K562 (cell line): ENCODE measurements around the gene FOSL1. TPM values are rescaled to one million over a fixed set of nuclear protein-coding genes. Genes with fewer than 3 reads are reported as not detected.

Experiments
- COPS2 ChIP-seq: fragments of 450-650 bp; conservative IDR thresholded peaks from 2 replicates; pipeline ENCODE4 v1.6.1; 2016; ENCODE audit warnings: mild to moderate bottlenecking, moderate library complexity
- FOXP1 ChIP-seq: sonication (generic); formaldehyde crosslinking; IDR thresholded peaks from 2 replicates; pipeline ENCODE4 v1.8.0; 2022; ENCODE audit warnings: mild to moderate bottlenecking, missing genetic modification reagents
- KAT7 ChIP-seq: sonication (generic); formaldehyde crosslinking; IDR thresholded peaks from 2 replicates; pipeline ENCODE4 v1.8.0; 2022; ENCODE audit warnings: missing genetic modification reagents, mild to moderate bottlenecking, borderline replicate concordance
- PHTF2 ChIP-seq: fragments of 250-450 bp; sonication (Bioruptor Pico); IDR thresholded peaks from 2 replicates; pipeline ENCODE4 v1.5.0; 2021; ENCODE audit warnings: mild to moderate bottlenecking
- PML ChIP-seq: IDR thresholded peaks from 2 replicates; pipeline ENCODE4 v1.6.1; 2012; ENCODE audit warnings: low read length, inconsistent platforms
- POLR2A ChIP-seq: fragments of 450-650 bp; conservative IDR thresholded peaks from 2 replicates; pipeline ENCODE4 v1.6.1; 2016
- POLR2AphosphoS2 ChIP-seq: IDR thresholded peaks from 2 replicates; pipeline ENCODE4 v1.6.1; 2012; ENCODE audit warnings: low read length, improper control_type of control experiment
- RBBP5 ChIP-seq: fragments of 200-600 bp; sonication (generic); IDR thresholded peaks from 2 replicates; pipeline ENCODE4 v1.6.1; 2012; ENCODE audit warnings: borderline replicate concordance, mild to moderate bottlenecking, low read length, control low read depth, inconsistent platforms; ENCODE audit not compliant: insufficient read depth, poor library complexity, severe bottlenecking
- SMAD2 ChIP-seq: fragments of 150-350 bp; IDR thresholded peaks from 2 replicates; pipeline ENCODE4 v1.6.1; 2014; ENCODE audit warnings: low read depth, mild to moderate bottlenecking, low read length
- TCF15 ChIP-seq: fragments of 250-450 bp; sonication (Bioruptor Pico); IDR thresholded peaks from 2 replicates; pipeline ENCODE4 v1.8.0; 2022; ENCODE audit warnings: moderate library complexity, mild to moderate bottlenecking, inconsistent platforms
- TEAD1 ChIP-seq, 2 experiments: fragments of 450-650 bp in 1 of 2; sonication (generic) in 1 of 2; formaldehyde crosslinking; IDR thresholded peaks; 2 replicates each; pipeline versions ENCODE4 v1.4.0 to v1.8.0; 2020 to 2022; ENCODE audit warnings: mild to moderate bottlenecking in 2 of 2, missing genetic modification reagents in 1 of 2
- TSC22D4 ChIP-seq: fragments of 450-650 bp; IDR thresholded peaks from 2 replicates; pipeline ENCODE4 v1.6.1; 2016; ENCODE audit warnings: missing genetic modification characterization, missing biosample characterization, control low read depth
- U2AF1 ChIP-seq: fragments of 200-400 bp; formaldehyde crosslinking; optimal IDR thresholded peaks from 2 replicates; pipeline ENCODE3; 2017; ENCODE audit warnings: mild to moderate bottlenecking, low read depth, low read length, moderate library complexity
- ZBTB17 ChIP-seq: fragments of 450-650 bp; formaldehyde crosslinking; IDR thresholded peaks from 2 replicates; pipeline ENCODE4 v1.4.0; 2020; ENCODE audit warnings: mild to moderate bottlenecking
- ZKSCAN8 ChIP-seq: fragments of 200-800 bp; sonication (Bioruptor generic); IDR thresholded peaks from 2 replicates; pipeline ENCODE4 v1.6.1; 2016; ENCODE audit warnings: missing genetic modification characterization, missing compliant biosample characterization
- ZNF263 ChIP-seq: sonication (generic); formaldehyde crosslinking; IDR thresholded peaks from 2 replicates; pipeline ENCODE4 v1.8.0; 2022; ENCODE audit warnings: mild to moderate bottlenecking, missing genetic modification reagents, borderline replicate concordance
- ZNF324 ChIP-seq: fragments of 250-450 bp; sonication (Bioruptor Pico); IDR thresholded peaks from 2 replicates; pipeline ENCODE4 v1.4.0; 2020; ENCODE audit warnings: mild to moderate bottlenecking
- polyA plus RNA-seq, 8 experiments: library from polyadenylated mRNA; depleted of rRNA in 4 of 8; stranded (reverse) in 5 of 8; unstranded in 3 of 8; fragments of >200 nt; fragmentation: Nextera tagmentation in 2 of 8; fragmentation: Illumina TruSeq in 1 of 8; extraction: Ambion mirVana in 2 of 8; extraction: Trizol in 1 of 8; gene quantifications; 2 replicates each; pipeline versions ENCODE4 v1.2.1 to v1.2.3, GENCODE V29; 2011 to 2014; ENCODE audit warnings: inconsistent platforms in 1 of 8, missing spikeins in 1 of 8
- total RNA-seq, 7 experiments: library from RNA; depleted of rRNA in 6 of 7; stranded (reverse); fragments of >200 nt in 6 of 7; fragmentation: Illumina TruSeq in 2 of 7; extraction: Trizol in 2 of 7; gene quantifications; 2 replicates each; pipeline versions ENCODE4 v1.2.1 to v1.2.3, GENCODE V29; 2011 to 2021; ENCODE audit warnings: low replicate concordance in 1 of 7
- TF ChIP-seq, protein P1 (sequence below): fragments of 250-450 bp; sonication (Bioruptor Pico); IDR thresholded peaks from 2 replicates; pipeline ENCODE4 v1.8.0; 2022; ENCODE audit warnings: moderate library complexity, mild to moderate bottlenecking, inconsistent platforms
- TF ChIP-seq, protein P2 (sequence below): fragments of 450-650 bp; formaldehyde crosslinking; IDR thresholded peaks from 2 replicates; pipeline ENCODE4 v1.4.0; 2020; ENCODE audit warnings: mild to moderate bottlenecking, moderate library complexity
- TF ChIP-seq, protein P3 (sequence below): fragments of 450-650 bp; IDR thresholded peaks from one replicate; pipeline ENCODE4 v1.6.1; 2018; ENCODE audit warnings: mild to moderate bottlenecking, moderate library complexity; ENCODE audit not compliant: partially characterized antibody
- TF ChIP-seq, protein P4 (sequence below): fragments of 250-450 bp; sonication (Bioruptor Pico); IDR thresholded peaks from 2 replicates; pipeline ENCODE4 v1.8.0; 2021; ENCODE audit warnings: moderate library complexity, mild to moderate bottlenecking, inconsistent platforms
- TF ChIP-seq, protein P5 (sequence below), 2 experiments: fragments of 250-450 bp in 1 of 2; fragments of 450-650 bp in 1 of 2; sonication (Bioruptor Pico) in 1 of 2; IDR thresholded peaks; 2 replicates each; pipeline versions ENCODE4 v1.6.1 to v1.8.0; 2016 to 2021; ENCODE audit warnings: mild to moderate bottlenecking in 2 of 2, moderate library complexity in 2 of 2, missing compliant biosample characterization in 1 of 2, missing genetic modification characterization in 1 of 2

The FOSL1 gene
- total and polyA plus RNA-seq, 9 of the 15 experiments (the other 6 are each of a cell fraction or from before 2014, with no cell fraction given) = 3.5 to 39.6 (median 10.0) TPM

DNA sequence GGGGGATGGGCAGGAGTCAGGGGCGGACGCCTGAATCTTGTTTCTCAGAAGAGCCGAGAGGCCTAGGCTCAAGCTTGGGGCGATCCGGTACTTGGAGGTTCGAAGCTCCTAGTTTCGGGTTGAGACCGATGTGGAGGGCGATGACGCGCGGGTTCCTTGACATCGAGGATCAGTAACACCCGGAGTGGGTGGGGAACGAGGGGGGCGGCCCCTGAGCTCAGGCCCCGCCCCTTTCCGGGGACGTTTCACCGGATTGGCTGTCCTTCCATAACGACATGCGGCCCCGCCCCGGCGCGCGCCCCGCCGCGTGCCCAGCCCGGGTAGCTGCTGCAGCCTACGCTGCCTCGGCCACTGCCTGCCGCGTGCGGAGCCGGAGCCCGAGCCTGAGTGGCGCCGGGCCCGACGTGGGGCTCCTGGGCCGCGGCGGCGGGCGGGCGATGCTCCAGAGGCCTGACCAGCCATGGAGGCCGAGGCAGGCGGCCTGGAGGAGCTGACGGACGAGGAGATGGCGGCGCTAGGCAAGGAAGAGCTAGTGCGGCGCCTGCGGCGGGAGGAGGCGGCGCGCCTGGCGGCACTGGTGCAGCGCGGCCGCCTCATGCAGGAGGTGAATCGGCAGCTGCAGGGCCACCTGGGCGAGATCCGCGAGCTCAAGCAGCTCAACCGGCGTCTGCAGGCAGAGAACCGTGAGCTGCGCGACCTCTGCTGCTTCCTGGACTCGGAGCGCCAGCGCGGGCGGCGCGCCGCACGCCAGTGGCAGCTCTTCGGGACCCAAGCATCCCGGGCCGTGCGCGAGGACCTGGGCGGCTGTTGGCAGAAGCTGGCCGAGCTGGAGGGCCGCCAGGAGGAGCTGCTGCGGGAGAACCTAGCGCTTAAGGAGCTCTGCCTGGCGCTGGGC, 9.6 kb downstream of the FOSL1 start, which contains the start of gene CCDC85B (continued):
- TF ChIP-seq RBBP5 (peak; percentile 39), COPS2 (no peak), PML (peak; percentile 61), TCF15 (CRISPR knock-in tag) (no peak), SMAD2 (no peak), ZKSCAN8 (CRISPR knock-in tag) (no peak), POLR2A (peak; percentile 71), KAT7 (CRISPR knock-in tag) (no peak), ZNF324 (CRISPR knock-in tag) (no peak), ZBTB17 (peak; percentile 86), ZNF263 (CRISPR knock-in tag) (peak; percentile 28; the same call in 1 of the 2 replicates), TEAD1 (CRISPR knock-in tag; IDR thresholded peaks at IDR 0.05) (peak; percentile 35 to 61; a peak in 1 of 4 replicates), U2AF1 (peak; percentile 84), FOXP1 (CRISPR knock-in tag) (no peak; the same call in 1 of the 2 replicates), PHTF2 (CRISPR knock-in tag) (no peak), TSC22D4 (tag) (no peak), POLR2AphosphoS2 (no peak)
- TF ChIP-seq, protein P1, sequence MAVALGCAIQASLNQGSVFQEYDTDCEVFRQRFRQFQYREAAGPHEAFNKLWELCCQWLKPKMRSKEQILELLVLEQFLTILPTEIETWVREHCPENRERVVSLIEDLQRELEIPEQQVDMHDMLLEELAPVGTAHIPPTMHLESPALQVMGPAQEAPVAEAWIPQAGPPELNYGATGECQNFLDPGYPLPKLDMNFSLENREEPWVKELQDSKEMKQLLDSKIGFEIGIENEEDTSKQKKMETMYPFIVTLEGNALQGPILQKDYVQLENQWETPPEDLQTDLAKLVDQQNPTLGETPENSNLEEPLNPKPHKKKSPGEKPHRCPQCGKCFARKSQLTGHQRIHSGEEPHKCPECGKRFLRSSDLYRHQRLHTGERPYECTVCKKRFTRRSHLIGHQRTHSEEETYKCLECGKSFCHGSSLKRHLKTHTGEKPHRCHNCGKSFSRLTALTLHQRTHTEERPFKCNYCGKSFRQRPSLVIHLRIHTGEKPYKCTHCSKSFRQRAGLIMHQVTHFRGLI = 0 out of 2 replicates have a peak, but pooled peaks have one; percentile 19
- TF ChIP-seq, protein P2, sequence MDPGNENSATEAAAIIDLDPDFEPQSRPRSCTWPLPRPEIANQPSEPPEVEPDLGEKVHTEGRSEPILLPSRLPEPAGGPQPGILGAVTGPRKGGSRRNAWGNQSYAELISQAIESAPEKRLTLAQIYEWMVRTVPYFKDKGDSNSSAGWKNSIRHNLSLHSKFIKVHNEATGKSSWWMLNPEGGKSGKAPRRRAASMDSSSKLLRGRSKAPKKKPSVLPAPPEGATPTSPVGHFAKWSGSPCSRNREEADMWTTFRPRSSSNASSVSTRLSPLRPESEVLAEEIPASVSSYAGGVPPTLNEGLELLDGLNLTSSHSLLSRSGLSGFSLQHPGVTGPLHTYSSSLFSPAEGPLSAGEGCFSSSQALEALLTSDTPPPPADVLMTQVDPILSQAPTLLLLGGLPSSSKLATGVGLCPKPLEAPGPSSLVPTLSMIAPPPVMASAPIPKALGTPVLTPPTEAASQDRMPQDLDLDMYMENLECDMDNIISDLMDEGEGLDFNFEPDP (CRISPR knock-in tag) = 0 out of 2 replicates have a peak, but pooled peaks have one; percentile 36
- TF ChIP-seq, protein P3, sequence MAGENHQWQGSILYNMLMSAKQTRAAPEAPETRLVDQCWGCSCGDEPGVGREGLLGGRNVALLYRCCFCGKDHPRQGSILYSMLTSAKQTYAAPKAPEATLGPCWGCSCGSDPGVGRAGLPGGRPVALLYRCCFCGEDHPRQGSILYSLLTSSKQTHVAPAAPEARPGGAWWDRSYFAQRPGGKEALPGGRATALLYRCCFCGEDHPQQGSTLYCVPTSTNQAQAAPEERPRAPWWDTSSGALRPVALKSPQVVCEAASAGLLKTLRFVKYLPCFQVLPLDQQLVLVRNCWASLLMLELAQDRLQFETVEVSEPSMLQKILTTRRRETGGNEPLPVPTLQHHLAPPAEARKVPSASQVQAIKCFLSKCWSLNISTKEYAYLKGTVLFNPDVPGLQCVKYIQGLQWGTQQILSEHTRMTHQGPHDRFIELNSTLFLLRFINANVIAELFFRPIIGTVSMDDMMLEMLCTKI = no peak
- TF ChIP-seq, protein P4, sequence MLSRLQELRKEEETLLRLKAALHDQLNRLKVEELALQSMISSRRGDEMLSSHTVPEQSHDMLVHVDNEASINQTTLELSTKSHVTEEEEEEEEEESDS (CRISPR knock-in tag) = no peak
- TF ChIP-seq, protein P5, sequence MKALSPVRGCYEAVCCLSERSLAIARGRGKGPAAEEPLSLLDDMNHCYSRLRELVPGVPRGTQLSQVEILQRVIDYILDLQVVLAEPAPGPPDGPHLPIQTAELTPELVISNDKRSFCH (CRISPR knock-in tag; IDR thresholded peaks at IDR 0.05) = no peak
- TF ChIP-seq, protein P5 (tag; IDR thresholded peaks at IDR 0.05) = peak; percentile 84
